AG09309 (cell line): ENCODE measurements around the gene CMC2.
A peak's percentile ranks its signal among the peaks of the same experiment; 100 is the strongest.

Experiments
- DNase-seq: peaks from one replicate; pipeline ENCODE4 v3.0.0-alpha.2; 2010; ENCODE audit warnings: low read depth
- H3K4me3 ChIP-seq: 2 replicates; pipeline ENCODE4 v1.5.1; 2011; ENCODE audit warnings: mild to moderate bottlenecking, low read depth, low read length, moderate library complexity; ENCODE audit not compliant: control insufficient read depth
- TF ChIP-seq, protein P1 (sequence below): IDR thresholded peaks from 2 replicates; pipeline ENCODE4 v1.5.1; 2011; ENCODE audit warnings: mild to moderate bottlenecking, low read depth, low read length, inconsistent platforms; ENCODE audit not compliant: insufficient read depth, control insufficient read depth; ENCODE audit errors: missing control alignments

Gene CMC2

DNA sequence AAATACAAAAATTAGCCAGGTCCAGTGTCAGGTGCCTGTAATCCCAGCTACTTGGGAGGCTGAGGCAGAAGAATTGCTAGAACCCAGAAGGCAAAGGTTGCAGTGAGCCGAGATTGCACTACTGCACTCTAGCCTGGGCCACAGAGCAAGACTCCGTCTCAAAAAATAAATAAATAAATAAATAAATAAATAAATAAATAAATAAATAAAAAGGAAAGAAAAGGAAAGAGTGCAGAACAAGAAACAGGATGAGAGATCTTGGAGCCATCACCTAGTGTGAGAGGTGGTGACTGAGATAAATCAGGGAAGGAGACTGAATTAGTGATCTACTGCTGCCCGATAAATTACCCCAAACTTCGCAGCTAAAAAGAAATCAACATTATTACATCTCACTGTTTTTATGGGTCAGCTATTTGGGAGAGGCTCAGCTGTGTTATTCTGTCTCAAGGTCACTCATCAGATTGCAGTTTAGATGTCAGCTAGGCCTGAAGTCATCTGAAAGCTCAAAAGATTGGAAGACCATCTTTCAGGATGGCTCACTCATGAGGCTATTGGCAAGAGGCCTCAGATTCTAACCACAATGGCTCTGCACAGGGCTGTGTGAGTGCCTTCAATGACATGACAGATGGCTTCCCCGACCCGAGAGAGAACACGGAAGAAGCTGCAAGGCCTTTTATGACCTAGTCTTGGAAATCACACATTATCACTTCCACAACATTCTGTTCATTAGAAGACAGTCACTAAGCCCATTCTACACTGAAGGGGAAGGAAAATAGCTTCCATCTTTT lies 66.4 kb downstream of the CMC2 start:
- no peak overlapping the region for H3K4me3 ChIP-seq
- TF ChIP-seq, protein P1, sequence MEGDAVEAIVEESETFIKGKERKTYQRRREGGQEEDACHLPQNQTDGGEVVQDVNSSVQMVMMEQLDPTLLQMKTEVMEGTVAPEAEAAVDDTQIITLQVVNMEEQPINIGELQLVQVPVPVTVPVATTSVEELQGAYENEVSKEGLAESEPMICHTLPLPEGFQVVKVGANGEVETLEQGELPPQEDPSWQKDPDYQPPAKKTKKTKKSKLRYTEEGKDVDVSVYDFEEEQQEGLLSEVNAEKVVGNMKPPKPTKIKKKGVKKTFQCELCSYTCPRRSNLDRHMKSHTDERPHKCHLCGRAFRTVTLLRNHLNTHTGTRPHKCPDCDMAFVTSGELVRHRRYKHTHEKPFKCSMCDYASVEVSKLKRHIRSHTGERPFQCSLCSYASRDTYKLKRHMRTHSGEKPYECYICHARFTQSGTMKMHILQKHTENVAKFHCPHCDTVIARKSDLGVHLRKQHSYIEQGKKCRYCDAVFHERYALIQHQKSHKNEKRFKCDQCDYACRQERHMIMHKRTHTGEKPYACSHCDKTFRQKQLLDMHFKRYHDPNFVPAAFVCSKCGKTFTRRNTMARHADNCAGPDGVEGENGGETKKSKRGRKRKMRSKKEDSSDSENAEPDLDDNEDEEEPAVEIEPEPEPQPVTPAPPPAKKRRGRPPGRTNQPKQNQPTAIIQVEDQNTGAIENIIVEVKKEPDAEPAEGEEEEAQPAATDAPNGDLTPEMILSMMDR = no peak
- no peak for DNase-seq

- TF ChIP-seq, protein P1 = no peak
Measured at GRCh38 chr16:80938879-80939260, 67.8 kb downstream of the CMC2 start.

GRCh38 chr16:80938004-80938878 lies 68.4 kb downstream of the CMC2 start:
- peak overlapping the region; percentile 14 for H3K4me3 ChIP-seq
- TF ChIP-seq, protein P1 = no peak

More at GRCh38 chr16:80938879-80939260, 67.8 kb downstream of the CMC2 start:
- DNase-seq = no peak
- H3K4me3 ChIP-seq = peak overlapping the region; percentile 14

GRCh38 chr16:80936410-80936809 lies 70.3 kb downstream of the CMC2 start:
- H3K4me3 ChIP-seq = no peak overlapping the region
- peak; percentile 13 for DNase-seq
- TF ChIP-seq, protein P1 = no peak

More at GRCh38 chr16:80938004-80938878, 68.4 kb downstream of the CMC2 start:
- DNase-seq = peak; percentile 99

DNA sequence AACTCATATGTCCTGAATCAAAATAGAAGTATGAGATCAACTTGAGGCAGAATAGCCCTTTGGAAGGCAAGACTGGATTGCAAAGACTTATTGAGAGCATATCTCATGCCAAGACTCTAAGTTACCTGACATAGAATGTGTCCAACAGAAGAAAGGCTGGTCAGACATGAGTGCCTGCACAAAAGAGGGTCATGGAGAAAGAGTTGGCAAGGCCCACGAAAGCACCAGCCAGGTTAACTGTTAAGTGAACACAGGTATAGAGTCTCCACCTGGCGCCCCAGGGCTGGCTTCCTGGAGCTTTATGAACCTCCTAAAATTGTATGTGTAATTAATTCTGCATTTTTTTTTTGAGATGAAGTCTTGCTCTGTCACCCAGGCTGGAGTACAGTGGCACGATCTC lies 71.0 kb downstream of the CMC2 start:
- TF ChIP-seq, protein P1 = no peak
- DNase-seq = no peak
- no peak overlapping the region for H3K4me3 ChIP-seq

GRCh38 chr16:80932708-80933095 lies 74.0 kb downstream of the CMC2 start:
- H3K4me3 ChIP-seq = peak overlapping the region; percentile 57
- TF ChIP-seq, protein P1 = no peak
- peak; percentile 79 for DNase-seq
